HCT116 (cell line): ENCODE data around the gene TBC1D2. TPM values are rescaled to one million over a fixed set of nuclear protein-coding genes. Genes with fewer than 3 reads are reported as not detected.

Source experiments
- ATAC-seq: fragments of 200-7000 bp; cut with Tn5 transposase; 2 replicates; pipeline ENCODE4 v1.9.1; 2020; ENCODE audit warnings: mild to moderate bottlenecking, moderate library complexity
- BruUV-seq: library from RNA; stranded (reverse); fragments of 400-500 nt; replicated peaks from 2 replicates; lab custom pipeline; 2021; lab: Mats Ljungman, UMichigan
- CTCF ChIA-PET: fragments of 300-600 bp; sonication (Branson Sonifier 250); formaldehyde crosslinking; loops from one replicate; lab custom pipeline; 2021; ENCODE audit warnings: antibody characterized with exemption; lab: Charles Lee
- POLR2A ChIA-PET: fragments of 300-600, 350-600 bp; sonication (Branson Sonifier 250); formaldehyde crosslinking; loops from one replicate; lab custom pipeline; 2021; ENCODE audit warnings: antibody characterized with exemption; lab: Charles Lee
- RAD21 ChIA-PET, 2 experiments: fragments of 300-600 bp; sonication (Branson Sonifier 250); formaldehyde crosslinking; loops; one replicate each; lab custom pipeline; 2023; ENCODE audit warnings: low total read pairs in 2 of 2; ENCODE audit not compliant: uncharacterized antibody in 2 of 2, unreplicated experiment in 2 of 2, low non-redundant PET in 1 of 2; lab: Charles Lee
- DNase-seq: peaks from one replicate; pipeline ENCODE4 v3.0.0-alpha.2; 2010; ENCODE audit warnings: low read depth, low spot score
- H2AFZ ChIP-seq: fragments of 200-600 bp; shearing (Covaris generic), sonication (generic); 2 replicates; pipeline ENCODE4 v1.6.1; 2017; ENCODE audit warnings: low read depth, mixed run types, mixed read lengths, antibody characterized with exemption, low read length; ENCODE audit not compliant: poor library complexity, severe bottlenecking
- H3K27ac ChIP-seq: 2 replicates; pipeline ENCODE4 v1.5.1; 2012; ENCODE audit warnings: low read depth, low read length
- H3K27me3 ChIP-seq: fragments of 200-600 bp; sonication (generic); 2 replicates; pipeline ENCODE4 v1.6.1; 2016; ENCODE audit warnings: mixed run types, low read length, mixed read lengths; ENCODE audit not compliant: insufficient read depth
- H3K36me3 ChIP-seq, 2 experiments: fragments of 200-500 bp in 1 of 2; fragments of 200-600 bp in 1 of 2; sonication (Bioruptor generic) in 1 of 2; sonication (generic) in 1 of 2; 2 replicates each; pipeline versions ENCODE4 v1.5.1 to v1.6.1; 2014 to 2016; ENCODE audit warnings: low read length in 2 of 2, inconsistent platforms in 1 of 2, mixed read lengths in 1 of 2, mixed run types in 1 of 2; ENCODE audit not compliant: insufficient read depth in 2 of 2, control insufficient read depth in 1 of 2
- H3K4me1 ChIP-seq, 2 experiments: fragments of 200-600 bp in 1 of 2; sonication (generic) in 1 of 2; 2 replicates each; pipeline versions ENCODE4 v1.5.1 to v1.6.1; 2012 to 2017; ENCODE audit warnings: low read length in 2 of 2, inconsistent platforms in 1 of 2, mild to moderate bottlenecking in 1 of 2, mixed read lengths in 1 of 2, mixed run types in 1 of 2, moderate library complexity in 1 of 2; ENCODE audit not compliant: insufficient read depth in 2 of 2, control insufficient read depth in 1 of 2
- H3K4me2 ChIP-seq: fragments of 200-600 bp; sonication (generic); 2 replicates; pipeline ENCODE4 v1.6.1; 2017; ENCODE audit warnings: mixed run types, low read length, mixed read lengths
- H3K4me3 ChIP-seq, 2 experiments: fragments of 200-600 bp in 1 of 2; sonication (generic) in 1 of 2; replicated peaks in 1 of 2; 2 replicates each; pipeline ENCODE4 v1.5.1; 2011 to 2016; ENCODE audit warnings: low read length in 2 of 2, control low read depth in 1 of 2, low read depth in 1 of 2, mild to moderate bottlenecking in 1 of 2, mixed read lengths in 1 of 2, mixed run types in 1 of 2
- H3K79me2 ChIP-seq: fragments of 200-600 bp; sonication (generic); 2 replicates; pipeline ENCODE4 v1.6.1; 2017; ENCODE audit warnings: mild to moderate bottlenecking, mixed run types, low read length, moderate library complexity, mixed read lengths; ENCODE audit not compliant: insufficient read depth
- H3K9ac ChIP-seq: fragments of 200-600 bp; sonication (generic); 2 replicates; pipeline ENCODE4 v1.6.1; 2016; ENCODE audit warnings: low read length, mixed read lengths
- H3K9me2 ChIP-seq: fragments of 200-600 bp; sonication (generic), shearing (Covaris generic); 2 replicates; pipeline ENCODE4 v1.6.1; 2017; ENCODE audit warnings: mixed run types, mild to moderate bottlenecking, moderate library complexity; ENCODE audit not compliant: insufficient read depth
- H3K9me3 ChIP-seq, 2 experiments: fragments of 200-500 bp in 1 of 2; fragments of 200-600 bp in 1 of 2; sonication (Bioruptor generic) in 1 of 2; sonication (generic) in 1 of 2; 2 replicates each; pipeline ENCODE4 v1.6.1; 2014 to 2017; ENCODE audit warnings: low read length in 2 of 2, mixed read lengths in 2 of 2, inconsistent platforms in 1 of 2, low read depth in 1 of 2, mild to moderate bottlenecking in 1 of 2, mixed run types in 1 of 2, moderate library complexity in 1 of 2; ENCODE audit not compliant: control insufficient read depth in 1 of 2, insufficient read depth in 1 of 2
- H4K20me1 ChIP-seq: fragments of 200-600 bp; sonication (generic), shearing (Covaris generic); 2 replicates; pipeline ENCODE4 v1.6.1; 2017; ENCODE audit warnings: mixed run types, mild to moderate bottlenecking, moderate library complexity; ENCODE audit not compliant: insufficient read depth
- CEBPB ChIP-seq: IDR thresholded peaks from 2 replicates; pipeline ENCODE4 v1.6.1; 2012; ENCODE audit warnings: low read depth
- CTCF ChIP-seq, 3 experiments: fragments of 200-600 bp in 1 of 3; sonication (generic) in 1 of 3; IDR thresholded peaks in 2 of 3; conservative IDR thresholded peaks in 1 of 3; 2 replicates each; pipeline ENCODE4 v1.5.1; 2012 to 2017; ENCODE audit warnings: low read depth in 2 of 3, low read length in 2 of 3, antibody characterized with exemption in 1 of 3, borderline replicate concordance in 1 of 3, control low read depth in 1 of 3, mild to moderate bottlenecking in 1 of 3, mixed read lengths in 1 of 3, mixed run types in 1 of 3, moderate library complexity in 1 of 3; ENCODE audit not compliant: insufficient read depth in 1 of 3
- EGR1 ChIP-seq: IDR thresholded peaks from 2 replicates; pipeline ENCODE4 v1.6.1; 2012; ENCODE audit warnings: low read depth
- ELF1 ChIP-seq: IDR thresholded peaks from 2 replicates; pipeline ENCODE4 v1.6.1; 2012; ENCODE audit warnings: low read depth, borderline replicate concordance
- EZH2 ChIP-seq: fragments of 200-600 bp; sonication (generic); IDR thresholded peaks from 2 replicates; pipeline ENCODE4 v1.6.1; 2017; ENCODE audit warnings: antibody characterized with exemption, mixed run types
- EZH2phosphoT487 ChIP-seq: fragments of 200-600 bp; IDR thresholded peaks from 2 replicates; pipeline ENCODE4 v1.6.1; 2018; ENCODE audit warnings: antibody characterized with exemption, borderline replicate concordance
- FOSL1 ChIP-seq: IDR thresholded peaks from 2 replicates; pipeline ENCODE4 v1.6.1; 2012; ENCODE audit warnings: low read depth
- SIN3A ChIP-seq: IDR thresholded peaks from 2 replicates; pipeline ENCODE4 v1.6.1; 2012; ENCODE audit warnings: low read depth
- intact Hi-C: fragments of 100-400 bp; cut with micrococcal nuclease; formaldehyde crosslinking; loops from 2 replicates; pipeline ENCODE4 v1.10.0; 2022
- total RNA-seq: library from RNA; stranded (reverse); gene quantifications from one replicate; pipeline ENCODE4 v1.2.1, GENCODE V29; 2021; ENCODE audit not compliant: unreplicated experiment
- TF ChIP-seq, protein P1 (sequence below): IDR thresholded peaks from 2 replicates; pipeline ENCODE4 v1.6.1; 2012; ENCODE audit warnings: low read depth

Gene TBC1D2
- total RNA-seq, 1 experiment from 2014 or later, result 9.8 TPM

GRCh38 chr9:98229620-98230019, 25.8 kb downstream of the TBC1D2 start:
- BruUV-seq, result no TSS peak
- H3K27ac ChIP-seq, result no peak overlapping the region
- intact Hi-C loops, result no loop called here

More at GRCh38 chr9:98229620-98230019, 25.8 kb downstream of the TBC1D2 start:
- TF ChIP-seq FOSL1 (no peak), CTCF (IDR thresholded peaks at IDR 0.05 in 2 of 3, conservative IDR thresholded peaks at IDR 0.05 in 1 of 3; ENCODE audit: borderline replicate concordance in 1 of 3, insufficient read depth in 1 of 3, low read depth in 2 of 3, low read length in 2 of 3) (no peak), ELF1 (no peak), EGR1 (no peak), EZH2phosphoT487 (no peak), EZH2 (no peak), CEBPB (no peak), SIN3A (no peak)
- TF ChIP-seq, protein P1, sequence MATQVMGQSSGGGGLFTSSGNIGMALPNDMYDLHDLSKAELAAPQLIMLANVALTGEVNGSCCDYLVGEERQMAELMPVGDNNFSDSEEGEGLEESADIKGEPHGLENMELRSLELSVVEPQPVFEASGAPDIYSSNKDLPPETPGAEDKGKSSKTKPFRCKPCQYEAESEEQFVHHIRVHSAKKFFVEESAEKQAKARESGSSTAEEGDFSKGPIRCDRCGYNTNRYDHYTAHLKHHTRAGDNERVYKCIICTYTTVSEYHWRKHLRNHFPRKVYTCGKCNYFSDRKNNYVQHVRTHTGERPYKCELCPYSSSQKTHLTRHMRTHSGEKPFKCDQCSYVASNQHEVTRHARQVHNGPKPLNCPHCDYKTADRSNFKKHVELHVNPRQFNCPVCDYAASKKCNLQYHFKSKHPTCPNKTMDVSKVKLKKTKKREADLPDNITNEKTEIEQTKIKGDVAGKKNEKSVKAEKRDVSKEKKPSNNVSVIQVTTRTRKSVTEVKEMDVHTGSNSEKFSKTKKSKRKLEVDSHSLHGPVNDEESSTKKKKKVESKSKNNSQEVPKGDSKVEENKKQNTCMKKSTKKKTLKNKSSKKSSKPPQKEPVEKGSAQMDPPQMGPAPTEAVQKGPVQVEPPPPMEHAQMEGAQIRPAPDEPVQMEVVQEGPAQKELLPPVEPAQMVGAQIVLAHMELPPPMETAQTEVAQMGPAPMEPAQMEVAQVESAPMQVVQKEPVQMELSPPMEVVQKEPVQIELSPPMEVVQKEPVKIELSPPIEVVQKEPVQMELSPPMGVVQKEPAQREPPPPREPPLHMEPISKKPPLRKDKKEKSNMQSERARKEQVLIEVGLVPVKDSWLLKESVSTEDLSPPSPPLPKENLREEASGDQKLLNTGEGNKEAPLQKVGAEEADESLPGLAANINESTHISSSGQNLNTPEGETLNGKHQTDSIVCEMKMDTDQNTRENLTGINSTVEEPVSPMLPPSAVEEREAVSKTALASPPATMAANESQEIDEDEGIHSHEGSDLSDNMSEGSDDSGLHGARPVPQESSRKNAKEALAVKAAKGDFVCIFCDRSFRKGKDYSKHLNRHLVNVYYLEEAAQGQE, result no peak
- TF ChIP-seq, all 23 proteins: peak for 0
- H3K9me2 ChIP-seq, result no peaks in the 10 kb centered on the region
- no peak overlapping the region for H2AFZ ChIP-seq
- H3K79me2 ChIP-seq, result no peaks in the 10 kb centered on the region
- RAD21 ChIA-PET, result no interaction called here
- no peak overlapping the region for H3K4me2 ChIP-seq
- H3K4me1 ChIP-seq, result peaks cover 8 to 25% of the 10 kb centered on the region in 2 experiments
- no peak overlapping the region for H3K4me3 ChIP-seq
- ATAC-seq (no peak), DNase-seq (no peak)
- H3K9me3 ChIP-seq, result no peaks in the 10 kb centered on the region
- H3K36me3 ChIP-seq, result 0 out of 4 replicates have a peak, but pooled peaks cover 2 to 5% of the 10 kb centered on the region in 2 experiments
- H3K9ac ChIP-seq, result no peak overlapping the region
- CTCF ChIA-PET, result interaction anchor here (1.3 kb wide), 1 partner anchor 12 kb away, joined by 3 read pairs; no protein-coding TSS in a partner anchor
- no peaks in the 10 kb centered on the region for H3K27me3 ChIP-seq
- no peaks in the 10 kb centered on the region for H4K20me1 ChIP-seq
- POLR2A ChIA-PET, result no interaction called here
